ENCODE data around the gene NUDT22. TPM values are rescaled to one million over a fixed set of nuclear protein-coding genes. Genes with fewer than 3 reads are reported as not detected.

The NUDT22 gene
- total and polyA plus RNA-seq, 8 donors: 35.1 to 363 (median 112) TPM

GRCh38 chr11:64253043-64253442 is 27.0 kb downstream of the NUDT22 start:
- no peaks in the 10 kb centered on the region for H3K27me3 ChIP-seq
- H3K4me3 ChIP-seq: peak overlapping the region in 3 of 4 donors; percentile 80 to 86 (median 83)
- no peaks in the 10 kb centered on the region for H3K9me3 ChIP-seq
- peak overlapping the region in 3 of 5 donors; percentile 81 to 89 (median 86) for H3K27ac ChIP-seq
- intact Hi-C loops (cut with DNase I; ENCODE audit: low total_unique reads): no loop called here
- TF ChIP-seq POLR2AphosphoS5 (IDR thresholded peaks at IDR 0.05): no peak
- no peak for TF ChIP-seq POLR2A (IDR thresholded peaks at IDR 0.05)
- H3K4me1 ChIP-seq: peaks cover 22 to 39% (median 34%) of the 10 kb centered on the region in 4 donors
- peaks cover 31 to 40% (median 38%) of the 10 kb centered on the region in 4 donors for H3K36me3 ChIP-seq
- DNase-seq: no peak
- WGBS, 5 donors: 55 to 79% (median 64%) methylated on average over 7 to 8 of the region's 8 CpGs

- Histone ChIP-seq H3K4me3 (no peak overlapping the region), H3K4me1 (peaks cover 22 to 39% (median 32%) of the 10 kb centered on the region in 4 donors), H3K9me3 (no peaks in the 10 kb centered on the region), H3K27ac (no peak overlapping the region), H3K36me3 (peaks cover 35 to 44% (median 43%) of the 10 kb centered on the region in 4 donors), H3K27me3 (no peaks in the 10 kb centered on the region)
- 41 to 65% (median 57%) methylated on average over 5 of the region's 5 CpGs for WGBS, 5 donors
- intact Hi-C loops (cut with DNase I; ENCODE audit: low total_unique reads): no loop called here
- DNase-seq: no peak
- TF ChIP-seq POLR2A (IDR thresholded peaks at IDR 0.05): no peak
- no peak for TF ChIP-seq EP300 (IDR thresholded peaks at IDR 0.05)
- TF ChIP-seq POLR2AphosphoS5 (IDR thresholded peaks at IDR 0.05): no peak
- TF ChIP-seq CTCF (IDR thresholded peaks at IDR 0.05): no peak
Measured at GRCh38 chr11:64253481-64253880, 27.4 kb downstream of the NUDT22 start.

GRCh38 chr11:64254326-64254725 is 28.3 kb downstream of the NUDT22 start:
- Histone ChIP-seq H3K9me3 (no peaks in the 10 kb centered on the region), H3K4me1 (peaks cover 22 to 39% (median 32%) of the 10 kb centered on the region in 4 donors), H3K27ac (no peak overlapping the region), H3K4me3 (no peak overlapping the region), H3K36me3 (peaks cover 43 to 52% (median 51%) of the 10 kb centered on the region in 4 donors), H3K27me3 (no peaks in the 10 kb centered on the region)
- no peak for TF ChIP-seq POLR2AphosphoS5 (IDR thresholded peaks at IDR 0.05)
- TF ChIP-seq POLR2A (IDR thresholded peaks at IDR 0.05): no peak
- no peak for TF ChIP-seq CTCF (IDR thresholded peaks at IDR 0.05)
- WGBS, 5 donors: 85 to 92% (median 88%) methylated on average over 5 to 7 of the region's 7 CpGs
- intact Hi-C loops (cut with DNase I; ENCODE audit: low total_unique reads): no loop called here
- no peak for DNase-seq

GRCh38 chr11:64255135-64256128 is 29.4 kb downstream of the NUDT22 start:
- no peak for TF ChIP-seq POLR2AphosphoS5 (IDR thresholded peaks at IDR 0.05)
- TF ChIP-seq CTCF (IDR thresholded peaks at IDR 0.05): no peak
- TF ChIP-seq POLR2A (IDR thresholded peaks at IDR 0.05): no peak
- no peak for TF ChIP-seq EP300 (IDR thresholded peaks at IDR 0.05)

More at GRCh38 chr11:64255135-64256128, 29.4 kb downstream of the NUDT22 start:
- Histone ChIP-seq H3K4me3 (no peak overlapping the region), H3K27me3 (no peaks in the 10 kb centered on the region), H3K9me3 (no peaks in the 10 kb centered on the region), H3K27ac (no peak overlapping the region), H3K4me1 (peaks cover 22 to 37% (median 31%) of the 10 kb centered on the region in 4 donors), H3K36me3 (peaks cover 44 to 64% (median 62%) of the 10 kb centered on the region in 4 donors)
- intact Hi-C loops (cut with DNase I; ENCODE audit: low total_unique reads): no loop called here
- DNase-seq: no peak
- WGBS, 5 donors: 86 to 91% (median 89%) methylated on average over 28 to 35 of the region's 35 CpGs

All from stomach (tissue), 9 donors.